OCI-M2 (cell line): Measurements from ENCODE around the gene AP5S1.

Experiments
- DNase-seq: peaks from one replicate; lab custom pipeline; 2025; ENCODE audit not compliant: unreplicated experiment; lab: John Stamatoyannopoulos, UW

AP5S1 gene

GRCh38 chr20:3873507-3873906 lies 53.2 kb downstream of the AP5S1 start:
- DNase-seq: no peak

- no peak for DNase-seq
These were observed 54.0 kb downstream of the AP5S1 start for GRCh38 chr20:3874194-3874844.

DNA sequence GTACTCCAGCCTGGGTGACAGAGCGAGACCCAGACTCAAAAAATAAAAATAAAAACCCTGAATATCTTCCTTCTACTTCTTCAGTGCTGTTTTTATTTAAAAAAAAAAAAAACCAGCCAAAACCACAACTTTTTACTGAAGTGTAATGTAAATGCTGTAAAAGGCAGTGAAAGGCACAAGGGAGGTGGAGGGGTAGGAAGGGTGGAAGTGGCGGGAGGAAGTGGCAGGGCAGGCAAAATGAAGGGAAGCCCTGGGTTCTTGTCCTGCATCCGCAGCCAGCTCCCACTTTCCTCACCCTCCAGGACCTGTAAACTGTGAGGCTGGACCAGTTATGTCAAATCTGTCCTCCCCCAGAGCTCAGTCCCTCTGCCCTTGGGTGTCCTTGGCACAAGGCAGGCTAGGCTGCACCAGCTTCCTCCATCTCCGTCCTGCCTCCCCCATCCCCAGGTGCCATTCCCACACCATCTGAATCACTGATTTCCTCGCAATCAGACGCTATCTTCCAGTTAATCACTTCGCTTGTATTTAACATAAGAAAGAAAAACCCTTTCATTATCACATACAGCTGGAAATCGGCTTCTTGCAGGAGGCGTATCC lies 55.1 kb downstream of the AP5S1 start:
- DNase-seq: no peak

- DNase-seq: no peak
These were observed 55.7 kb downstream of the AP5S1 start for GRCh38 chr20:3876000-3876399.

DNA sequence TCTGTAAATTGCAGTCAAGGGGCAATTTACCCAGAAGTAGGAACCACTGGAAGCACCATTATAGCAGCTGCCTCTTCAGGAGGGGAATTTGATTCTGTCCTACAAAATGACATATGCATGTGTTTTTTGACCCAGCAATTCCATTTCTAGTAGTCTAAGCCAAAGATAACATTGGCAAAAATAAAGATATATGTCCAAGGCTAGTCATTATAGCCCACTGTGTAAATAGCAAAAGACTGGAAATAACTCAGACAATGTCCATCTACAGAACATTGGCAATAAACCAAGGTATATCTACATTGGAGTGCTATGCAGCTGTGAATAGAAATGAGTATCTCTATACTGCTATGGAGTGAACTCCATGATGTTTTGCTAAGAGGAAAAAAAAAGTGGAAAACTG lies 56.3 kb downstream of the AP5S1 start:
- no peak for DNase-seq
